ENCODE results near the gene LMOD2.

Gene LMOD2

GRCh38 chr7:123669485-123669884, 13.8 kb downstream of the LMOD2 start:
- Histone ChIP-seq H2AFZ (ENCODE audit: low read length) (no peak overlapping the region), H3K4me1 (ENCODE audit: insufficient read depth, low read length, severe bottlenecking) (no peaks in the 10 kb centered on the region), H3F3A (ENCODE audit: insufficient read depth, low read length) (no peaks in the 10 kb centered on the region)

GRCh38 chr7:123673137-123673732, 17.6 kb downstream of the LMOD2 start:
- H3K9ac ChIP-seq (ENCODE audit: low read length) = no peak overlapping the region
- H4K20me1 ChIP-seq (ENCODE audit: insufficient read depth, low read length) = no peaks in the 10 kb centered on the region
- H2AFZ ChIP-seq (ENCODE audit: low read length) = no peak overlapping the region
- no peaks in the 10 kb centered on the region for H3K79me2 ChIP-seq (ENCODE audit: insufficient read depth, low read length)
- H3K27ac ChIP-seq (ENCODE audit: low read depth, low read length, poor library complexity, severe bottlenecking) = no peak overlapping the region
- no peaks in the 10 kb centered on the region for H3K27me3 ChIP-seq (ENCODE audit: insufficient read depth, low read length)
- TF ChIP-seq CTCF (IDR thresholded peaks at IDR 0.05; ENCODE audit: low read length) (no peak), EZH2 (IDR thresholded peaks at IDR 0.05; ENCODE audit: borderline replicate concordance, low read length) (no peak)
- no peaks in the 10 kb centered on the region for H3K36me3 ChIP-seq (ENCODE audit: insufficient read depth, low read length)
- no peaks in the 10 kb centered on the region for H3K9me2 ChIP-seq (ENCODE audit: low read depth, low read length)
- no peak overlapping the region for H3K4me2 ChIP-seq (ENCODE audit: low read length)
- no peaks in the 10 kb centered on the region for H3K9me3 ChIP-seq (ENCODE audit: low read length)
- H3F3A ChIP-seq (ENCODE audit: insufficient read depth, low read length) = no peaks in the 10 kb centered on the region
- no peak overlapping the region for H3K4me3 ChIP-seq (ENCODE audit: low read depth, low read length, poor library complexity, severe bottlenecking)
- H3K4me1 ChIP-seq (ENCODE audit: insufficient read depth, low read length, severe bottlenecking) = no peaks in the 10 kb centered on the region

More at GRCh38 chr7:123669485-123669884, 13.8 kb downstream of the LMOD2 start:
- H3K79me2 ChIP-seq (ENCODE audit: insufficient read depth, low read length) = no peaks in the 10 kb centered on the region
- H3K27ac ChIP-seq (ENCODE audit: low read depth, low read length, poor library complexity, severe bottlenecking) = no peak overlapping the region
- no peak overlapping the region for H3K4me2 ChIP-seq (ENCODE audit: low read length)
- no peak overlapping the region for H3K4me3 ChIP-seq (ENCODE audit: low read depth, low read length, poor library complexity, severe bottlenecking)
- no peaks in the 10 kb centered on the region for H3K27me3 ChIP-seq (ENCODE audit: insufficient read depth, low read length)
- no peaks in the 10 kb centered on the region for H3K9me2 ChIP-seq (ENCODE audit: low read depth, low read length)
- no peaks in the 10 kb centered on the region for H3K36me3 ChIP-seq (ENCODE audit: insufficient read depth, low read length)
- no peak overlapping the region for H3K9ac ChIP-seq (ENCODE audit: low read length)
- H3K9me3 ChIP-seq (ENCODE audit: low read length) = no peaks in the 10 kb centered on the region
- TF ChIP-seq EZH2 (IDR thresholded peaks at IDR 0.05; ENCODE audit: borderline replicate concordance, low read length) = no peak
- TF ChIP-seq CTCF (IDR thresholded peaks at IDR 0.05; ENCODE audit: low read length) = no peak
- no peaks in the 10 kb centered on the region for H4K20me1 ChIP-seq (ENCODE audit: insufficient read depth, low read length)

GRCh38 chr7:123673752-123674398, 18.2 kb downstream of the LMOD2 start:
- no peak overlapping the region for H3K9ac ChIP-seq (ENCODE audit: low read length)
- H3K4me1 ChIP-seq (ENCODE audit: insufficient read depth, low read length, severe bottlenecking) = no peaks in the 10 kb centered on the region
- H3F3A ChIP-seq (ENCODE audit: insufficient read depth, low read length) = no peaks in the 10 kb centered on the region
- no peak overlapping the region for H2AFZ ChIP-seq (ENCODE audit: low read length)
- no peak overlapping the region for H3K27ac ChIP-seq (ENCODE audit: low read depth, low read length, poor library complexity, severe bottlenecking)
- H3K4me3 ChIP-seq (ENCODE audit: low read depth, low read length, poor library complexity, severe bottlenecking) = no peak overlapping the region
- H4K20me1 ChIP-seq (ENCODE audit: insufficient read depth, low read length) = no peaks in the 10 kb centered on the region
- H3K4me2 ChIP-seq (ENCODE audit: low read length) = no peak overlapping the region
- no peaks in the 10 kb centered on the region for H3K9me3 ChIP-seq (ENCODE audit: low read length)
- H3K79me2 ChIP-seq (ENCODE audit: insufficient read depth, low read length) = no peaks in the 10 kb centered on the region
- H3K9me2 ChIP-seq (ENCODE audit: low read depth, low read length) = no peaks in the 10 kb centered on the region
- no peaks in the 10 kb centered on the region for H3K27me3 ChIP-seq (ENCODE audit: insufficient read depth, low read length)
- no peaks in the 10 kb centered on the region for H3K36me3 ChIP-seq (ENCODE audit: insufficient read depth, low read length)
- TF ChIP-seq EZH2 (IDR thresholded peaks at IDR 0.05; ENCODE audit: borderline replicate concordance, low read length) (no peak), CTCF (IDR thresholded peaks at IDR 0.05; ENCODE audit: low read length) (no peak)

All from OCI-LY1 (cell line).